SK-N-SH (cell line): Measurements from ENCODE around the gene TTK. TPM values are rescaled to one million over a fixed set of nuclear protein-coding genes. Genes with fewer than 3 reads are reported as not detected.

Experiments used
- CTCF ChIA-PET: fragments of 300-600, 350-600 bp; formaldehyde crosslinking; extraction: SDS; loops from one replicate; lab custom pipeline; 2021; lab: Yijun Ruan, JAX
- POLR2A ChIA-PET: fragments of 350-600 bp; sonication (Branson Sonifier 250); formaldehyde crosslinking; extraction: SDS; loops from one replicate; lab custom pipeline; 2020; ENCODE audit warnings: antibody characterized with exemption, inconsistent platforms; lab: Yijun Ruan, JAX
- DNase-seq: peaks from one replicate; pipeline ENCODE4 v3.0.0; 2012
- H2AFZ ChIP-seq: fragments of 200-600 bp; sonication (generic); 2 replicates; pipeline ENCODE4 v1.8.1; 2016; ENCODE audit warnings: antibody characterized with exemption, mild to moderate bottlenecking, low read depth
- H3F3A ChIP-seq: fragments of 200-600 bp; sonication (generic); replicated peaks from 2 replicates; pipeline ENCODE3; 2016; ENCODE audit warnings: antibody characterized with exemption, mild to moderate bottlenecking; ENCODE audit not compliant: insufficient read depth
- H3K27ac ChIP-seq, 2 experiments: fragments of 200-500 bp in 1 of 2; fragments of 200-600 bp in 1 of 2; sonication (Bioruptor generic) in 1 of 2; sonication (generic), shearing (Covaris generic) in 1 of 2; 2 replicates each; pipeline versions ENCODE4 v1.5.1 to v1.6.1; 2014 to 2016; ENCODE audit warnings: low read depth in 2 of 2, inconsistent platforms in 1 of 2, low read length in 1 of 2, mild to moderate bottlenecking in 1 of 2, mixed read lengths in 1 of 2
- H3K27me3 ChIP-seq: fragments of 200-600 bp; sonication (generic), shearing (Covaris generic); 2 replicates; pipeline ENCODE4 v1.6.1; 2016; ENCODE audit warnings: mixed run types; ENCODE audit not compliant: insufficient read depth
- H3K36me3 ChIP-seq, 2 experiments: fragments of 200-500 bp in 1 of 2; fragments of 200-600 bp in 1 of 2; sonication (Bioruptor generic) in 1 of 2; sonication (generic) in 1 of 2; replicated peaks in 1 of 2; 2 replicates each; pipeline versions ENCODE3 to v1.5.1; 2014 to 2016; ENCODE audit warnings: low read length in 1 of 2, mild to moderate bottlenecking in 1 of 2; ENCODE audit not compliant: insufficient read depth in 2 of 2, control insufficient read depth in 1 of 2
- H3K4me1 ChIP-seq, 2 experiments: fragments of 200-500 bp in 1 of 2; fragments of 200-600 bp in 1 of 2; sonication (Bioruptor generic) in 1 of 2; sonication (generic), shearing (Covaris generic) in 1 of 2; 2 replicates each; pipeline versions ENCODE4 v1.5.1 to v1.6.1; 2014 to 2016; ENCODE audit warnings: low read depth in 1 of 2, low read length in 1 of 2, mixed run types in 1 of 2; ENCODE audit not compliant: insufficient read depth in 2 of 2, control insufficient read depth in 1 of 2
- H3K4me2 ChIP-seq: fragments of 200-600 bp; sonication (generic), shearing (Covaris generic); 2 replicates; pipeline ENCODE4 v1.6.1; 2017; ENCODE audit warnings: mixed run types
- H3K4me3 ChIP-seq, 2 experiments: fragments of 200-500 bp in 1 of 2; fragments of 200-600 bp in 1 of 2; sonication (Bioruptor generic) in 1 of 2; sonication (generic), shearing (Covaris generic) in 1 of 2; 2 replicates each; pipeline versions ENCODE4 v1.5.1 to v1.8.1; 2014 to 2016; ENCODE audit warnings: low read depth in 2 of 2, inconsistent platforms in 1 of 2, low read length in 1 of 2, mild to moderate bottlenecking in 1 of 2, mixed read lengths in 1 of 2, moderate library complexity in 1 of 2
- H3K79me2 ChIP-seq: fragments of 200-600 bp; sonication (generic); 2 replicates; pipeline ENCODE4 v1.8.1; 2017; ENCODE audit warnings: mild to moderate bottlenecking; ENCODE audit not compliant: insufficient read depth
- H3K9ac ChIP-seq: fragments of 200-600 bp; sonication (generic); 2 replicates; pipeline ENCODE4 v1.6.1; 2017; ENCODE audit warnings: mixed run types
- H3K9me2 ChIP-seq: fragments of 200-600 bp; sonication (generic); 2 replicates; pipeline ENCODE4 v1.6.1; 2017; ENCODE audit warnings: mixed run types
- H3K9me3 ChIP-seq: fragments of 200-600 bp; sonication (generic); 2 replicates; pipeline ENCODE4 v1.6.1; 2017; ENCODE audit warnings: mixed run types, mild to moderate bottlenecking, moderate library complexity
- H4K20me1 ChIP-seq: fragments of 200-600 bp; sonication (generic); 2 replicates; pipeline ENCODE4 v1.6.1; 2017; ENCODE audit warnings: mild to moderate bottlenecking, mixed run types; ENCODE audit not compliant: insufficient read depth
- CHD2 ChIP-seq: fragments of 150-350 bp; IDR thresholded peaks from 2 replicates; pipeline ENCODE4 v1.6.1; 2018; ENCODE audit warnings: low read length; ENCODE audit not compliant: partially characterized antibody
- ELF1 ChIP-seq: IDR thresholded peaks from 2 replicates; pipeline ENCODE4 v1.4.0; 2012
- FOSL2 ChIP-seq: IDR thresholded peaks from 2 replicates; pipeline ENCODE4 v1.4.0; 2012; ENCODE audit warnings: low read depth, mild to moderate bottlenecking, moderate library complexity, borderline replicate concordance
- FOXJ3 ChIP-seq: sonication (generic); formaldehyde crosslinking; IDR thresholded peaks from 2 replicates; pipeline ENCODE4 v1.5.1; 2020; ENCODE audit warnings: mild to moderate bottlenecking, missing genetic modification reagents
- FOXM1 ChIP-seq: IDR thresholded peaks from 2 replicates; pipeline ENCODE4 v1.4.0; 2012; ENCODE audit warnings: low read depth, mild to moderate bottlenecking
- IRF3 ChIP-seq: fragments of 150-350 bp; IDR thresholded peaks from 2 replicates; pipeline ENCODE4 v1.6.1; 2016; ENCODE audit warnings: mild to moderate bottlenecking, low read depth, low read length
- MAX ChIP-seq: IDR thresholded peaks from 2 replicates; pipeline ENCODE4 v1.4.0; 2012; ENCODE audit warnings: low read depth
- MXI1 ChIP-seq: IDR thresholded peaks from 2 replicates; pipeline ENCODE4 v1.6.1; 2012; ENCODE audit warnings: mild to moderate bottlenecking, low read depth, low read length, improper control_type of control experiment
- NFIC ChIP-seq: IDR thresholded peaks from 2 replicates; pipeline ENCODE4 v1.4.0; 2012; ENCODE audit warnings: borderline replicate concordance
- NRF1 ChIP-seq: IDR thresholded peaks from 2 replicates; pipeline ENCODE4 v1.6.1; 2012; ENCODE audit warnings: low read depth, mild to moderate bottlenecking, low read length
- PBX3 ChIP-seq: IDR thresholded peaks from 2 replicates; pipeline ENCODE4; 2012
- POLR2AphosphoS5 ChIP-seq: IDR thresholded peaks from 2 replicates; pipeline ENCODE4 v1.6.1; 2012; ENCODE audit warnings: low read depth, low read length
- SIN3A ChIP-seq: IDR thresholded peaks from 2 replicates; pipeline ENCODE4 v1.6.1; 2012; ENCODE audit warnings: low read depth, mild to moderate bottlenecking, low read length, moderate library complexity, borderline replicate concordance
- TCF12 ChIP-seq: IDR thresholded peaks from 2 replicates; pipeline ENCODE4 v1.4.0; 2012
- USF1 ChIP-seq: IDR thresholded peaks from 2 replicates; pipeline ENCODE4 v1.4.0; 2012; ENCODE audit warnings: low read depth, borderline replicate concordance
- USF2 ChIP-seq: fragments of 150-350 bp; IDR thresholded peaks from 2 replicates; pipeline ENCODE4 v1.6.1; 2017; ENCODE audit warnings: antibody characterized with exemption, low read length, low read depth, borderline replicate concordance
- YY1 ChIP-seq: IDR thresholded peaks from 2 replicates; pipeline ENCODE4 v1.4.0; 2012; ENCODE audit warnings: low read depth, mild to moderate bottlenecking
- ZBTB33 ChIP-seq: IDR thresholded peaks from 2 replicates; pipeline ENCODE4 v1.4.0; 2012; ENCODE audit warnings: low read depth, borderline replicate concordance
- WGBS: methylation state at CpG from one replicate; pipeline ENCODE4 v1.1.6; 2017; ENCODE audit warnings: low lambda C conversion rate; 5-methylcytosine and 5-hydroxymethylcytosine counted together
- polyA plus RNA-seq, 3 experiments: library from polyadenylated mRNA; depleted of rRNA; stranded (reverse); fragments of >200 nt; gene quantifications; 2 replicates each; pipeline ENCODE4 v1.2.3, GENCODE V29; 2012

TTK gene
- polyA plus RNA-seq, 1 of the 3 experiments (the other 2 are of a cell fraction), result 3.6 TPM

- no peaks in the 10 kb centered on the region for H4K20me1 ChIP-seq
- no peaks in the 10 kb centered on the region for H3K36me3 ChIP-seq
- H3F3A ChIP-seq, result no peaks in the 10 kb centered on the region
- no peak overlapping the region for H3K9ac ChIP-seq
- no peak overlapping the region for H3K4me3 ChIP-seq
- H2AFZ ChIP-seq, result no peak overlapping the region
- H3K27me3 ChIP-seq, result no peaks in the 10 kb centered on the region
- no peaks in the 10 kb centered on the region for H3K4me1 ChIP-seq
- H3K9me2 ChIP-seq, result no peaks in the 10 kb centered on the region
- WGBS, result 69% methylated on average over 2 of the region's 2 CpGs
- H3K79me2 ChIP-seq, result no peaks in the 10 kb centered on the region
- POLR2A ChIA-PET, result no interaction called here
- no peak overlapping the region for H3K27ac ChIP-seq
- TF ChIP-seq PBX3, result no peak
- TF ChIP-seq ZBTB33, result no peak
- TF ChIP-seq FOXJ3 (CRISPR knock-in tag), result no peak
- TF ChIP-seq CHD2, result no peak
- TF ChIP-seq SIN3A, result no peak
- no peak for TF ChIP-seq FOXM1
- TF ChIP-seq ELF1, result no peak
- no peak for TF ChIP-seq TCF12
- no peak for TF ChIP-seq IRF3
- no peak for TF ChIP-seq USF1
- TF ChIP-seq POLR2AphosphoS5, result no peak
- no peak for TF ChIP-seq USF2
- no peak for TF ChIP-seq YY1
- no peak for TF ChIP-seq MAX
- no peak for TF ChIP-seq MXI1
- no peak for TF ChIP-seq NRF1
- no peak for TF ChIP-seq FOSL2
- TF ChIP-seq NFIC, result no peak
- TF ChIP-seq, all 33 proteins: peak for 0
- no peak for DNase-seq
- H3K9me3 ChIP-seq, result peaks cover 7% of the 10 kb centered on the region; the same call in 1 of the 2 replicates
- H3K4me2 ChIP-seq, result no peak overlapping the region
- CTCF ChIA-PET, result interaction anchor here (1.2 kb wide), 2 partner anchors 10 to 38 kb away, joined by 3 to 5 read pairs; no protein-coding TSS in a partner anchor
Measured at GRCh38 chr6:79993012-79993910, 11.2 kb upstream of the TTK start.
